ENCODE data around the gene LAMP2. TPM values are rescaled to one million over a fixed set of nuclear protein-coding genes. Genes with fewer than 3 reads are reported as not detected.

The LAMP2 gene
- total and polyA plus RNA-seq, 2 experiments from 2014 or later, result 175 to 275 TPM

- Histone ChIP-seq H3K9me2 (ENCODE audit: insufficient read depth) (no peaks in the 10 kb centered on the region), H3K79me2 (ENCODE audit: insufficient read depth) (no peaks in the 10 kb centered on the region), H3K4me2 (ENCODE audit: unreplicated experiment) (no peak overlapping the region), H3K4me3 (no peak overlapping the region), H3K36me3 (ENCODE audit: low read depth) (no peaks in the 10 kb centered on the region), H3F3A (ENCODE audit: insufficient read depth) (0 out of 2 replicates have a peak, but pooled peaks cover 5% of the 10 kb centered on the region), H3K9me3 (ENCODE audit: low read depth) (no peaks in the 10 kb centered on the region), H3K9ac (no peak overlapping the region), H3K4me1 (ENCODE audit: insufficient read depth) (peaks cover 4% of the 10 kb centered on the region; the same call in 1 of the 2 replicates), H3K27ac (no peak overlapping the region), H3K27me3 (replicated peaks; ENCODE audit: insufficient read depth) (no peaks in the 10 kb centered on the region), H2AFZ (no peak overlapping the region), H4K20me1 (ENCODE audit: insufficient read depth) (no peaks in the 10 kb centered on the region)
- in situ Hi-C loops (cut with MboI), result no loop called here
- whole genome bisulfite sequencing, 2 experiments (ENCODE audit: low coverage in 1 of 2, low lambda C conversion rate in 2 of 2, missing lambda C conversion rate in 2 of 2), result 79 to 83% methylated on average over 9 of the region's 9 CpGs
- no peak for DNase-seq
- no peak for TF ChIP-seq EZH2phosphoT487 (IDR thresholded peaks at IDR 0.05; ENCODE audit: insufficient read depth, low read depth)
- no peak for TF ChIP-seq EZH2 (IDR thresholded peaks at IDR 0.05; ENCODE audit: insufficient read depth, poor library complexity, severe bottlenecking)
Measured at GRCh38 chrX:120486786-120487185, 17.7 kb upstream of the LAMP2 start.

GRCh38 chrX:120485638-120486520, 16.8 kb upstream of the LAMP2 start:
- in situ Hi-C loops (cut with MboI), result no loop called here
- H4K20me1 ChIP-seq (ENCODE audit: insufficient read depth), result no peaks in the 10 kb centered on the region
- H3K79me2 ChIP-seq (ENCODE audit: insufficient read depth), result no peaks in the 10 kb centered on the region
- TF ChIP-seq EZH2phosphoT487 (IDR thresholded peaks at IDR 0.05; ENCODE audit: insufficient read depth, low read depth), result no peak
- TF ChIP-seq EZH2 (IDR thresholded peaks at IDR 0.05; ENCODE audit: insufficient read depth, poor library complexity, severe bottlenecking), result no peak
- no peaks in the 10 kb centered on the region for H3K9me2 ChIP-seq (ENCODE audit: insufficient read depth)
- peak overlapping the region; percentile 90 for H3K4me2 ChIP-seq (ENCODE audit: unreplicated experiment)
- H2AFZ ChIP-seq, result peak overlapping the region; percentile 96
- no peaks in the 10 kb centered on the region for H3K9me3 ChIP-seq (ENCODE audit: low read depth)
- peaks cover 4% of the 10 kb centered on the region; the same call in 1 of the 2 replicates for H3K4me1 ChIP-seq (ENCODE audit: insufficient read depth)
- 0 out of 2 replicates have a peak, but pooled peaks cover 5% of the 10 kb centered on the region for H3F3A ChIP-seq (ENCODE audit: insufficient read depth)
- H3K36me3 ChIP-seq (ENCODE audit: low read depth), result no peaks in the 10 kb centered on the region
- WGBS, 2 experiments (ENCODE audit: low coverage in 1 of 2, low lambda C conversion rate in 2 of 2, missing lambda C conversion rate in 2 of 2), result 1 to 3% methylated on average over 26 to 32 of the region's 39 CpGs
- no peaks in the 10 kb centered on the region for H3K27me3 ChIP-seq (replicated peaks; ENCODE audit: insufficient read depth)
- peak; percentile 82 for DNase-seq
- peak overlapping the region; percentile 83 for H3K4me3 ChIP-seq
- peak overlapping the region; percentile 92 for H3K9ac ChIP-seq
- peak overlapping the region; percentile 89 for H3K27ac ChIP-seq

DNA sequence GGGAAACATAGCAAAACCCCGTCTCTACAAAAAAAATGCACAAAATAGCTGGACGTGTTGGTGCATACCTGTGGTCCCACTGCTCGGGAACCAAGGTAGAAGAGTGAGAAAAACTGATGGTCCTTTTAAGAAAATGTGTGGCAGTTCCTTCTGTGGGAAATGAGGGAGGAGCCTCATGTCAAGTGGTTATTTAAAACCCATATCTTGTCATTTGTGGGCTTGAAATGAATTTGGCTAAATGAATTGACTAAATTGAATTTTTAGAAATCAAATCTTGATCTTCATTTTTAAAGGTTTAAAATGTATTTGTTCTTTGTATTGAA, 16.2 kb upstream of the LAMP2 start:
- in situ Hi-C loops (cut with MboI), result no loop called here
- H3K9ac ChIP-seq, result peak overlapping the region; percentile 92
- H3K27me3 ChIP-seq (replicated peaks; ENCODE audit: insufficient read depth), result no peaks in the 10 kb centered on the region
- H3K9me2 ChIP-seq (ENCODE audit: insufficient read depth), result no peaks in the 10 kb centered on the region
- peak overlapping the region; percentile 83 for H3K4me3 ChIP-seq
- H2AFZ ChIP-seq, result peak overlapping the region; percentile 96
- WGBS, 2 experiments (ENCODE audit: low coverage in 1 of 2, low lambda C conversion rate in 2 of 2, missing lambda C conversion rate in 2 of 2), result 15 to 35% methylated on average over 3 of the region's 3 CpGs
- no peaks in the 10 kb centered on the region for H4K20me1 ChIP-seq (ENCODE audit: insufficient read depth)
- no peaks in the 10 kb centered on the region for H3K36me3 ChIP-seq (ENCODE audit: low read depth)
- H3K27ac ChIP-seq, result peak overlapping the region; percentile 89
- H3K4me2 ChIP-seq (ENCODE audit: unreplicated experiment), result peak overlapping the region; percentile 90
- no peaks in the 10 kb centered on the region for H3K9me3 ChIP-seq (ENCODE audit: low read depth)
- no peak for DNase-seq
- peaks cover 4% of the 10 kb centered on the region; the same call in 1 of the 2 replicates for H3K4me1 ChIP-seq (ENCODE audit: insufficient read depth)
- no peaks in the 10 kb centered on the region for H3K79me2 ChIP-seq (ENCODE audit: insufficient read depth)
- H3F3A ChIP-seq (ENCODE audit: insufficient read depth), result 0 out of 2 replicates have a peak, but pooled peaks cover 5% of the 10 kb centered on the region
- TF ChIP-seq EZH2 (IDR thresholded peaks at IDR 0.05; ENCODE audit: insufficient read depth, poor library complexity, severe bottlenecking) (no peak), EZH2phosphoT487 (IDR thresholded peaks at IDR 0.05; ENCODE audit: insufficient read depth, low read depth) (no peak)

- Histone ChIP-seq H3K9me2 (ENCODE audit: insufficient read depth) (no peaks in the 10 kb centered on the region), H3K9me3 (ENCODE audit: low read depth) (no peaks in the 10 kb centered on the region), H3K79me2 (ENCODE audit: insufficient read depth) (no peaks in the 10 kb centered on the region), H3K27ac (no peak overlapping the region), H2AFZ (no peak overlapping the region), H3K36me3 (ENCODE audit: low read depth) (no peaks in the 10 kb centered on the region), H4K20me1 (ENCODE audit: insufficient read depth) (no peaks in the 10 kb centered on the region), H3K9ac (no peak overlapping the region), H3K4me2 (ENCODE audit: unreplicated experiment) (no peak overlapping the region), H3F3A (ENCODE audit: insufficient read depth) (no peaks in the 10 kb centered on the region), H3K4me3 (no peak overlapping the region), H3K27me3 (replicated peaks; ENCODE audit: insufficient read depth) (no peaks in the 10 kb centered on the region), H3K4me1 (ENCODE audit: insufficient read depth) (no peaks in the 10 kb centered on the region)
- TF ChIP-seq EZH2phosphoT487 (IDR thresholded peaks at IDR 0.05; ENCODE audit: insufficient read depth, low read depth) (no peak), EZH2 (IDR thresholded peaks at IDR 0.05; ENCODE audit: insufficient read depth, poor library complexity, severe bottlenecking) (no peak)
- WGBS, 2 experiments (ENCODE audit: low coverage in 1 of 2, low lambda C conversion rate in 2 of 2, missing lambda C conversion rate in 2 of 2), result 25 to 33% methylated on average over 3 of the region's 3 CpGs
- DNase-seq, result no peak
- in situ Hi-C loops (cut with MboI), result no loop called here
Measured at GRCh38 chrX:120477453-120477852, 8.4 kb upstream of the LAMP2 start.
